Bronchial epithelial cell (primary cell): ENCODE measurements around the gene LCP2. TPM values are rescaled to one million over a fixed set of nuclear protein-coding genes. Genes with fewer than 3 reads are reported as not detected.

Experiments used
- DNase-seq: peaks from one replicate; pipeline ENCODE4 v3.0.0-alpha.2; 2010; ENCODE audit warnings: low read depth
- FAIRE-seq: peaks from 2 replicates; lab custom pipeline; 2011; peaks lifted over from hg19 to GRCh38; lab: Jason Lieb, UNC
- H3K27me3 ChIP-seq: 2 replicates; pipeline ENCODE4 v1.5.1; 2011; ENCODE audit warnings: low read length; ENCODE audit not compliant: control insufficient read depth, insufficient read depth
- H3K36me3 ChIP-seq: 2 replicates; pipeline ENCODE4 v1.5.1; 2011; ENCODE audit warnings: low read length; ENCODE audit not compliant: control insufficient read depth, insufficient read depth
- H3K4me3 ChIP-seq: 2 replicates; pipeline ENCODE4 v1.5.1; 2011; ENCODE audit warnings: mild to moderate bottlenecking, low read depth, low read length, control low read depth
- CTCF ChIP-seq: IDR thresholded peaks from 2 replicates; pipeline ENCODE4 v1.5.1; 2011; ENCODE audit warnings: mild to moderate bottlenecking, moderate library complexity, low read length, control low read depth, inconsistent platforms; ENCODE audit not compliant: insufficient read depth, severe bottlenecking
- total RNA-seq: library from RNA; depleted of rRNA; stranded (reverse); fragments of >200 nt; gene quantifications from 2 replicates; pipeline ENCODE4 v1.2.1, GENCODE V29; 2014

The LCP2 gene
- total RNA-seq, 1 donor from 2014 or later: not detected

GRCh38 chr5:170301149-170301548 is 3.6 kb upstream of the LCP2 start:
- no peak overlapping the region for H3K4me3 ChIP-seq
- DNase-seq (no peak), FAIRE-seq (no peak)
- no peaks in the 10 kb centered on the region for H3K36me3 ChIP-seq
- H3K27me3 ChIP-seq: no peaks in the 10 kb centered on the region
- no peak for TF ChIP-seq CTCF

- no peak for TF ChIP-seq CTCF
- DNase-seq (no peak), FAIRE-seq (no peak)
- Histone ChIP-seq H3K4me3 (no peak overlapping the region), H3K27me3 (no peaks in the 10 kb centered on the region), H3K36me3 (no peaks in the 10 kb centered on the region)
Observed at GRCh38 chr5:170300361-170301013, 2.9 kb upstream of the LCP2 start.

GRCh38 chr5:170296935-170297588 is 515 bp downstream of the LCP2 start:
- Histone ChIP-seq H3K27me3 (no peaks in the 10 kb centered on the region), H3K36me3 (no peaks in the 10 kb centered on the region), H3K4me3 (no peak overlapping the region)
- no peak for DNase-seq
- FAIRE-seq: no peak
- TF ChIP-seq CTCF: no peak

- no peak for TF ChIP-seq CTCF
- FAIRE-seq (no peak), DNase-seq (no peak)
- Histone ChIP-seq H3K36me3 (no peaks in the 10 kb centered on the region), H3K27me3 (no peaks in the 10 kb centered on the region), H3K4me3 (no peak overlapping the region)
Observed at GRCh38 chr5:170296036-170296934, 1.3 kb downstream of the LCP2 start.

- no peaks in the 10 kb centered on the region for H3K27me3 ChIP-seq
- no peak overlapping the region for H3K4me3 ChIP-seq
- TF ChIP-seq CTCF: no peak
- H3K36me3 ChIP-seq: no peaks in the 10 kb centered on the region
- no peak for FAIRE-seq
- no peak for DNase-seq
Observed at GRCh38 chr5:170294556-170294955, 3.0 kb downstream of the LCP2 start.
